Activated CD8-positive, alpha-beta memory T cell treated with anti-CD3 and anti-CD28 coated beads for 24 hours (primary cell): ENCODE data around the gene ZNF100.
A peak's percentile ranks its signal among the peaks of the same experiment; 100 is the strongest.
"Not testable (repeated sequence)": the region's sequence is repeated elsewhere in the genome, so short reads cannot be mapped to it uniquely, and the experiment has no call there.

ENCODE experiments used
- DNase-seq: peaks from one replicate; pipeline ENCODE4 v3.0.0-alpha.2; 2020

ZNF100 gene

GRCh38 chr19:21767065-21767800, at the start of gene ZNF100:
Gene ZNF100, minus strand, starts transcription at chr19:21767579. Its CDS starts 150 bp downstream, at chr19:21767429.
- DNase-seq: peak; percentile 92

GRCh38 chr19:21812448-21812847, 45.1 kb upstream of the ZNF100 start:
- DNase-seq: no peak

GRCh38 chr19:21808400-21809000, 41.1 kb upstream of the ZNF100 start:
- DNase-seq: not testable (repeated sequence)

- no peak for DNase-seq
Observed at GRCh38 chr19:21789466-21790085, 22.2 kb upstream of the ZNF100 start.

- DNase-seq: no peak
Observed at GRCh38 chr19:21786936-21787335, 19.6 kb upstream of the ZNF100 start.

GRCh38 chr19:21775792-21776191, 8.4 kb upstream of the ZNF100 start:
- DNase-seq: not testable (repeated sequence)

GRCh38 chr19:21766705-21767064, 694 bp downstream of the ZNF100 start:
- DNase-seq: peak; percentile 55

GRCh38 chr19:21765151-21765550, 2.2 kb downstream of the ZNF100 start:
- no peak for DNase-seq

GRCh38 chr19:21761547-21761946, 5.8 kb downstream of the ZNF100 start:
- not testable (repeated sequence) for DNase-seq

- DNase-seq: no peak
Observed at GRCh38 chr19:21758296-21758695, 9.1 kb downstream of the ZNF100 start.

GRCh38 chr19:21755555-21755954, 11.8 kb downstream of the ZNF100 start:
- not testable (repeated sequence) for DNase-seq

GRCh38 chr19:21751384-21751783, 16.0 kb downstream of the ZNF100 start:
- DNase-seq: no peak

- DNase-seq: no peak
Observed at GRCh38 chr19:21750586-21751128, 16.7 kb downstream of the ZNF100 start.

- no peak for DNase-seq
Observed at GRCh38 chr19:21749090-21749489, 18.3 kb downstream of the ZNF100 start.

GRCh38 chr19:21748088-21748487, 19.3 kb downstream of the ZNF100 start:
- no peak for DNase-seq

- no peak for DNase-seq
Observed at GRCh38 chr19:21740559-21740958, 26.8 kb downstream of the ZNF100 start.

GRCh38 chr19:21726942-21727747, 40.2 kb downstream of the ZNF100 start:
- not testable (repeated sequence) for DNase-seq

GRCh38 chr19:21713761-21714160, 53.6 kb downstream of the ZNF100 start:
- DNase-seq: no peak

- no peak for DNase-seq
Observed at GRCh38 chr19:21709464-21709863, 57.9 kb downstream of the ZNF100 start.

GRCh38 chr19:21707878-21708277, 59.5 kb downstream of the ZNF100 start:
- DNase-seq: not testable (repeated sequence)

GRCh38 chr19:21707065-21707464, 60.3 kb downstream of the ZNF100 start:
- no peak for DNase-seq

GRCh38 chr19:21705393-21705792, 62.0 kb downstream of the ZNF100 start:
- no peak for DNase-seq

- DNase-seq: no peak
Observed at GRCh38 chr19:21704320-21704719, 63.1 kb downstream of the ZNF100 start.
